MM.1S (cell line): ENCODE results near the gene MAFB.

Source experiments
- DNase-seq: peaks from one replicate; pipeline ENCODE4 v3.0.0-alpha.2; 2015
- H2AFZ ChIP-seq: fragments of 300-600 bp; sonication (generic); 2 replicates; pipeline ENCODE4 v1.6.0; 2016; ENCODE audit warnings: antibody characterized with exemption, low read length
- H3F3A ChIP-seq: fragments of 300-600 bp; sonication (generic); 2 replicates; pipeline ENCODE4 v1.6.1; 2016; ENCODE audit warnings: mild to moderate bottlenecking, antibody characterized with exemption, low read length, moderate library complexity, mixed read lengths; ENCODE audit not compliant: insufficient read depth
- H3K27ac ChIP-seq: fragments of 300-600 bp; sonication (generic); 2 replicates; pipeline ENCODE4 v1.5.1; 2016; ENCODE audit warnings: mild to moderate bottlenecking, low read length
- H3K27me3 ChIP-seq: fragments of 300-600 bp; sonication (generic); replicated peaks from 2 replicates; pipeline ENCODE4 v1.6.0; 2016; ENCODE audit warnings: low read length; ENCODE audit not compliant: insufficient read depth
- H3K36me3 ChIP-seq: fragments of 300-600 bp; sonication (generic); replicated peaks from 2 replicates; pipeline ENCODE4 v1.6.1; 2016; ENCODE audit warnings: mild to moderate bottlenecking, low read length, mixed read lengths; ENCODE audit not compliant: insufficient read depth
- H3K4me1 ChIP-seq: fragments of 300-600 bp; sonication (generic); 2 replicates; pipeline ENCODE4 v1.6.1; 2016; ENCODE audit warnings: low read length, mixed read lengths
- H3K4me2 ChIP-seq: fragments of 300-600 bp; sonication (generic); 2 replicates; pipeline ENCODE4 v1.6.0; 2016; ENCODE audit warnings: low read depth, low read length
- H3K4me3 ChIP-seq: fragments of 300-600 bp; sonication (generic); 2 replicates; pipeline ENCODE4 v1.5.1; 2016; ENCODE audit warnings: low read length, mixed read lengths
- H3K79me2 ChIP-seq: fragments of 300-600 bp; sonication (generic); 2 replicates; pipeline ENCODE4 v1.6.1; 2016; ENCODE audit warnings: mixed run types, low read length, mixed read lengths
- H3K9ac ChIP-seq: fragments of 300-600 bp; sonication (generic); 2 replicates; pipeline ENCODE4 v1.6.1; 2016; ENCODE audit warnings: low read length, mixed read lengths
- H3K9me2 ChIP-seq: fragments of 300-600 bp; sonication (generic); replicated peaks from 2 replicates; pipeline ENCODE4 v1.6.1; 2016; ENCODE audit warnings: mild to moderate bottlenecking, low read length, mixed read lengths; ENCODE audit not compliant: insufficient read depth
- H3K9me3 ChIP-seq: fragments of 300-600 bp; sonication (generic); replicated peaks from 2 replicates; pipeline ENCODE4 v1.6.1; 2016; ENCODE audit warnings: mild to moderate bottlenecking, low read length, mixed read lengths; ENCODE audit not compliant: insufficient read depth
- H4K20me1 ChIP-seq: fragments of 300-600 bp; sonication (generic); 2 replicates; pipeline ENCODE4 v1.6.1; 2016; ENCODE audit warnings: mild to moderate bottlenecking, low read length, moderate library complexity, mixed read lengths; ENCODE audit not compliant: insufficient read depth
- CTCF ChIP-seq: fragments of 300-600 bp; sonication (generic); IDR thresholded peaks from 2 replicates; pipeline ENCODE4 v1.5.1; 2016; ENCODE audit warnings: antibody characterized with exemption, low read length, mixed read lengths
- EZH2 ChIP-seq: fragments of 300-600 bp; sonication (generic); optimal IDR thresholded peaks from 2 replicates; pipeline ENCODE3; 2017; ENCODE audit warnings: low read depth, mild to moderate bottlenecking, antibody characterized with exemption, low read length, mixed read lengths
- EZH2phosphoT487 ChIP-seq: fragments of 300-600 bp; sonication (generic); IDR thresholded peaks from 2 replicates; pipeline ENCODE4 v1.6.1; 2018; ENCODE audit warnings: antibody characterized with exemption, low read length

Gene MAFB

GRCh38 chr20:40718214-40718977 is 29.4 kb upstream of the MAFB start:
- no peaks in the 10 kb centered on the region for H3K79me2 ChIP-seq
- no peak for TF ChIP-seq EZH2
- no peak for TF ChIP-seq CTCF
- TF ChIP-seq EZH2phosphoT487: no peak
- H3K27ac ChIP-seq: no peak overlapping the region
- no peaks in the 10 kb centered on the region for H4K20me1 ChIP-seq
- DNase-seq: no peak
- H3K4me2 ChIP-seq: no peak overlapping the region
- no peaks in the 10 kb centered on the region for H3K9me3 ChIP-seq
- H3K9ac ChIP-seq: no peak overlapping the region
- no peaks in the 10 kb centered on the region for H3K36me3 ChIP-seq
- H3K4me3 ChIP-seq: no peak overlapping the region
- no peaks in the 10 kb centered on the region for H3K9me2 ChIP-seq
- no peaks in the 10 kb centered on the region for H3K27me3 ChIP-seq
- H3F3A ChIP-seq: no peaks in the 10 kb centered on the region
- no peaks in the 10 kb centered on the region for H3K4me1 ChIP-seq
- no peak overlapping the region for H2AFZ ChIP-seq

- DNase-seq: no peak
- H3K36me3 ChIP-seq: no peaks in the 10 kb centered on the region
- no peaks in the 10 kb centered on the region for H3K27me3 ChIP-seq
- no peaks in the 10 kb centered on the region for H3F3A ChIP-seq
- no peaks in the 10 kb centered on the region for H3K79me2 ChIP-seq
- no peaks in the 10 kb centered on the region for H3K9me3 ChIP-seq
- H3K4me2 ChIP-seq: no peak overlapping the region
- H3K4me1 ChIP-seq: no peaks in the 10 kb centered on the region
- H3K9ac ChIP-seq: no peak overlapping the region
- no peak overlapping the region for H3K27ac ChIP-seq
- H3K4me3 ChIP-seq: no peak overlapping the region
- H2AFZ ChIP-seq: no peak overlapping the region
- H4K20me1 ChIP-seq: no peaks in the 10 kb centered on the region
- no peaks in the 10 kb centered on the region for H3K9me2 ChIP-seq
- TF ChIP-seq EZH2phosphoT487: no peak
- no peak for TF ChIP-seq CTCF
- no peak for TF ChIP-seq EZH2
Measured at GRCh38 chr20:40717343-40717865, 28.4 kb upstream of the MAFB start.

- Histone ChIP-seq H3K36me3 (no peaks in the 10 kb centered on the region), H3K4me3 (no peak overlapping the region), H4K20me1 (no peaks in the 10 kb centered on the region), H3K9me2 (no peaks in the 10 kb centered on the region), H3K4me2 (no peak overlapping the region), H3K79me2 (no peaks in the 10 kb centered on the region), H3F3A (no peaks in the 10 kb centered on the region), H3K9me3 (no peaks in the 10 kb centered on the region), H2AFZ (no peak overlapping the region), H3K4me1 (no peaks in the 10 kb centered on the region), H3K27ac (no peak overlapping the region), H3K27me3 (no peaks in the 10 kb centered on the region), H3K9ac (no peak overlapping the region)
- TF ChIP-seq EZH2 (no peak), EZH2phosphoT487 (no peak), CTCF (no peak)
- DNase-seq: no peak
Measured at GRCh38 chr20:40715491-40715890, 26.5 kb upstream of the MAFB start.
